Activated CD4-positive, alpha-beta T cell treated with anti-CD3 and anti-CD28 coated beads, Interleukin-2, amount 10 ng/mL, durations not matched to agents 24 days and 14 days (primary cell): ENCODE measurements around the gene RBM34. TPM values are rescaled to one million over a fixed set of nuclear protein-coding genes. Genes with fewer than 3 reads are reported as not detected.
"Not testable (repeated sequence)": the region's sequence is repeated elsewhere in the genome, so short reads cannot be mapped to it uniquely, and the experiment has no call there.

Source experiments
- DNase-seq: peaks from one replicate; pipeline ENCODE4 v3.0.0; 2022
- H3K27ac Mint-ChIP-seq: one replicate; pipeline ENCODE4 v1.8.0; 2022; ENCODE audit warnings: mild to moderate bottlenecking, mixed read lengths
- H3K27me3 Mint-ChIP-seq: one replicate; pipeline ENCODE4 v1.8.0; 2022; ENCODE audit warnings: mixed read lengths
- H3K36me3 Mint-ChIP-seq: one replicate; pipeline ENCODE4 v1.8.0; 2022; ENCODE audit warnings: low read depth, mild to moderate bottlenecking, mixed read lengths
- H3K4me1 Mint-ChIP-seq: one replicate; pipeline ENCODE4 v1.8.0; 2021; ENCODE audit warnings: mixed read lengths
- H3K4me3 Mint-ChIP-seq: one replicate; pipeline ENCODE4 v1.8.0; 2022; ENCODE audit warnings: mild to moderate bottlenecking, moderate library complexity, mixed read lengths
- H3K9me3 Mint-ChIP-seq: one replicate; pipeline ENCODE4 v1.8.0; 2021; ENCODE audit warnings: mixed read lengths
- intact Hi-C: fragments of 100-400 bp; cut with micrococcal nuclease; formaldehyde crosslinking; loops from one replicate; pipeline ENCODE4 v1.15.1; 2023
- total RNA-seq: library from RNA; stranded (reverse); gene quantifications from 2 replicates; pipeline ENCODE4 v1.2.3, GENCODE V29; 2022

RBM34 gene
- total RNA-seq, 1 donor from 2014 or later = 123 TPM

- Mint-ChIP-seq H3K4me3 (no peak overlapping the region), H3K27ac (no peak overlapping the region), H3K4me1 (peaks cover 29% of the 10 kb centered on the region), H3K9me3 (no peaks in the 10 kb centered on the region), H3K27me3 (no peaks in the 10 kb centered on the region), H3K36me3 (peaks cover 10% of the 10 kb centered on the region)
- intact Hi-C loops = loop anchor here (5.0 to 10.0 kb wide), 3 partner anchors 143 to 403 kb away; partner anchors contain the start of genes ARID4B, B3GALNT2 and GGPS1
- DNase-seq = no peak
Observed at GRCh38 chr1:235101558-235102258, 59.3 kb downstream of the RBM34 start.

- H3K4me1 Mint-ChIP-seq = peaks cover 27% of the 10 kb centered on the region
- H3K36me3 Mint-ChIP-seq = peaks cover 9% of the 10 kb centered on the region
- H3K9me3 Mint-ChIP-seq = no peaks in the 10 kb centered on the region
- DNase-seq = no peak
- intact Hi-C loops = loop anchor here (5.0 to 10.0 kb wide), 3 partner anchors 145 to 405 kb away; partner anchors contain the start of genes ARID4B, B3GALNT2 and GGPS1
- no peak overlapping the region for H3K27ac Mint-ChIP-seq
- no peaks in the 10 kb centered on the region for H3K27me3 Mint-ChIP-seq
- H3K4me3 Mint-ChIP-seq = no peak overlapping the region
Observed at GRCh38 chr1:235100194-235100772, 60.8 kb downstream of the RBM34 start.

- intact Hi-C loops = no loop called here
- H3K4me3 Mint-ChIP-seq = no peak overlapping the region
- peaks cover 5% of the 10 kb centered on the region for H3K36me3 Mint-ChIP-seq
- no peak overlapping the region for H3K27ac Mint-ChIP-seq
- peaks cover 18% of the 10 kb centered on the region for H3K4me1 Mint-ChIP-seq
- DNase-seq = no peak
- H3K27me3 Mint-ChIP-seq = no peaks in the 10 kb centered on the region
- H3K9me3 Mint-ChIP-seq = no peaks in the 10 kb centered on the region
Observed at GRCh38 chr1:235098991-235099390, 62.1 kb downstream of the RBM34 start.

GRCh38 chr1:235098547-235098946, 62.5 kb downstream of the RBM34 start:
- intact Hi-C loops = no loop called here
- Mint-ChIP-seq H3K4me3 (no peak overlapping the region), H3K9me3 (no peaks in the 10 kb centered on the region), H3K4me1 (peaks cover 18% of the 10 kb centered on the region), H3K36me3 (peaks cover 1% of the 10 kb centered on the region), H3K27ac (no peak overlapping the region), H3K27me3 (no peaks in the 10 kb centered on the region)
- no peak for DNase-seq

- intact Hi-C loops, DNase-seq, H3K36me3 Mint-ChIP-seq, H3K4me3 Mint-ChIP-seq, H3K9me3 Mint-ChIP-seq, H3K27ac Mint-ChIP-seq, H3K27me3 Mint-ChIP-seq: not testable (repeated sequence)
- H3K4me1 Mint-ChIP-seq = peaks cover 14% of the 10 kb centered on the region
Observed at GRCh38 chr1:235097501-235097900, 63.5 kb downstream of the RBM34 start.

GRCh38 chr1:235095938-235096562, 65.0 kb downstream of the RBM34 start:
- H3K27me3 Mint-ChIP-seq = no peaks in the 10 kb centered on the region
- intact Hi-C loops = loop anchor here (2.0 kb wide), 1 partner anchor 321 kb away; no protein-coding TSS in a partner anchor
- H3K4me3 Mint-ChIP-seq = no peak overlapping the region
- H3K9me3 Mint-ChIP-seq = no peaks in the 10 kb centered on the region
- peaks cover 8% of the 10 kb centered on the region for H3K4me1 Mint-ChIP-seq
- H3K36me3 Mint-ChIP-seq = no peaks in the 10 kb centered on the region
- H3K27ac Mint-ChIP-seq = no peak overlapping the region
- no peak for DNase-seq

- Mint-ChIP-seq H3K4me3 (peak overlapping the region; percentile 30), H3K27me3 (no peaks in the 10 kb centered on the region), H3K27ac (peak overlapping the region; percentile 15), H3K4me1 (peaks cover 9% of the 10 kb centered on the region), H3K36me3 (no peaks in the 10 kb centered on the region), H3K9me3 (no peaks in the 10 kb centered on the region)
- DNase-seq = peak; percentile 96
- intact Hi-C loops = loop anchor here (2.0 kb wide), 1 partner anchor 323 kb away; no protein-coding TSS in a partner anchor
Observed at GRCh38 chr1:235093696-235094592, 67.1 kb downstream of the RBM34 start.

- no peaks in the 10 kb centered on the region for H3K27me3 Mint-ChIP-seq
- no peaks in the 10 kb centered on the region for H3K9me3 Mint-ChIP-seq
- no peak overlapping the region for H3K4me3 Mint-ChIP-seq
- H3K4me1 Mint-ChIP-seq = peaks cover 9% of the 10 kb centered on the region
- intact Hi-C loops = no loop called here
- H3K27ac Mint-ChIP-seq = no peak overlapping the region
- H3K36me3 Mint-ChIP-seq = no peaks in the 10 kb centered on the region
- no peak for DNase-seq
Observed at GRCh38 chr1:235093013-235093695, 67.9 kb downstream of the RBM34 start.

- H3K9me3 Mint-ChIP-seq, H3K4me1 Mint-ChIP-seq, DNase-seq, H3K4me3 Mint-ChIP-seq, H3K36me3 Mint-ChIP-seq, H3K27ac Mint-ChIP-seq, H3K27me3 Mint-ChIP-seq, intact Hi-C loops: not testable (repeated sequence)
Observed at GRCh38 chr1:235092415-235092814, 68.6 kb downstream of the RBM34 start.

GRCh38 chr1:235092045-235092406, 69.0 kb downstream of the RBM34 start:
- H3K4me3 Mint-ChIP-seq, H3K36me3 Mint-ChIP-seq, H3K9me3 Mint-ChIP-seq, H3K4me1 Mint-ChIP-seq, H3K27ac Mint-ChIP-seq, intact Hi-C loops, DNase-seq, H3K27me3 Mint-ChIP-seq: not testable (repeated sequence)

GRCh38 chr1:235091319-235092044, 69.6 kb downstream of the RBM34 start:
- H3K9me3 Mint-ChIP-seq, H3K36me3 Mint-ChIP-seq, H3K27ac Mint-ChIP-seq, H3K4me1 Mint-ChIP-seq, DNase-seq, H3K27me3 Mint-ChIP-seq, H3K4me3 Mint-ChIP-seq, intact Hi-C loops: not testable (repeated sequence)

GRCh38 chr1:235090406-235091069, 70.5 kb downstream of the RBM34 start:
- Mint-ChIP-seq H3K4me3 (no peak overlapping the region), H3K27me3 (no peaks in the 10 kb centered on the region), H3K27ac (no peak overlapping the region), H3K4me1 (peaks cover 9% of the 10 kb centered on the region), H3K9me3 (no peaks in the 10 kb centered on the region), H3K36me3 (no peaks in the 10 kb centered on the region)
- no peak for DNase-seq
- intact Hi-C loops = no loop called here
